WERI-Rb-1 (cell line): ENCODE measurements around the gene VSIG1.

ENCODE experiments used
- DNase-seq: peaks from one replicate; pipeline ENCODE4 v3.0.0-alpha.2; 2020
- H3K27ac ChIP-seq: fragments of 250-450 bp; sonication (Bioruptor Pico); 2 replicates; pipeline ENCODE4 v1.5.1; 2020; ENCODE audit warnings: mild to moderate bottlenecking, moderate library complexity
- H3K27me3 ChIP-seq: fragments of 250-450 bp; sonication (Bioruptor Pico); 2 replicates; pipeline ENCODE4 v1.5.1; 2021; ENCODE audit warnings: mild to moderate bottlenecking, low read depth, moderate library complexity; ENCODE audit not compliant: insufficient read depth, severe bottlenecking
- H3K36me3 ChIP-seq: fragments of 250-450 bp; sonication (Bioruptor Pico); 2 replicates; pipeline ENCODE4 v1.5.1; 2020; ENCODE audit warnings: mild to moderate bottlenecking, moderate library complexity
- H3K4me3 ChIP-seq: 2 replicates; pipeline ENCODE4 v1.5.1; 2011; ENCODE audit warnings: low read depth, mild to moderate bottlenecking, control low read depth, low read length
- H3K9me3 ChIP-seq: fragments of 250-450 bp; sonication (Bioruptor Pico); 2 replicates; pipeline ENCODE4 v1.5.1; 2021; ENCODE audit warnings: mild to moderate bottlenecking, moderate library complexity; ENCODE audit not compliant: severe bottlenecking
- CTCF ChIP-seq: IDR thresholded peaks from 2 replicates; pipeline ENCODE4 v1.5.1; 2011; ENCODE audit warnings: low read depth, mild to moderate bottlenecking, control low read depth, inconsistent platforms, low read length

The VSIG1 gene

GRCh38 chrX:108019382-108019875, 25.4 kb upstream of the VSIG1 start:
- no peaks in the 10 kb centered on the region for H3K9me3 ChIP-seq
- no peaks in the 10 kb centered on the region for H3K36me3 ChIP-seq
- H3K27ac ChIP-seq = no peak overlapping the region
- no peak for TF ChIP-seq CTCF
- peaks cover 46% of the 10 kb centered on the region for H3K27me3 ChIP-seq
- DNase-seq = no peak
- H3K4me3 ChIP-seq = no peak overlapping the region

GRCh38 chrX:108020631-108021030, 24.2 kb upstream of the VSIG1 start:
- no peak for DNase-seq
- Histone ChIP-seq H3K9me3 (no peaks in the 10 kb centered on the region), H3K36me3 (no peaks in the 10 kb centered on the region), H3K4me3 (no peak overlapping the region), H3K27ac (no peak overlapping the region), H3K27me3 (peaks cover 47% of the 10 kb centered on the region)
- TF ChIP-seq CTCF = peak; percentile 27; the same call in 1 of the 2 replicates

- H3K27me3 ChIP-seq = peaks cover 56% of the 10 kb centered on the region
- no peaks in the 10 kb centered on the region for H3K9me3 ChIP-seq
- DNase-seq = no peak
- no peak for TF ChIP-seq CTCF
- H3K4me3 ChIP-seq = no peak overlapping the region
- H3K27ac ChIP-seq = no peak overlapping the region
- no peaks in the 10 kb centered on the region for H3K36me3 ChIP-seq
These were observed 22.3 kb upstream of the VSIG1 start for GRCh38 chrX:108022491-108023089.

GRCh38 chrX:108025376-108025775, 19.5 kb upstream of the VSIG1 start:
- no peaks in the 10 kb centered on the region for H3K36me3 ChIP-seq
- peaks cover 69% of the 10 kb centered on the region for H3K27me3 ChIP-seq
- no peak for DNase-seq
- H3K9me3 ChIP-seq = no peaks in the 10 kb centered on the region
- no peak overlapping the region for H3K27ac ChIP-seq
- no peak overlapping the region for H3K4me3 ChIP-seq
- TF ChIP-seq CTCF = no peak

- Histone ChIP-seq H3K27me3 (peaks cover 69% of the 10 kb centered on the region), H3K36me3 (no peaks in the 10 kb centered on the region), H3K4me3 (no peak overlapping the region)
These were observed 18.8 kb upstream of the VSIG1 start for GRCh38 chrX:108025954-108026600.

More at GRCh38 chrX:108025954-108026600, 18.8 kb upstream of the VSIG1 start:
- TF ChIP-seq CTCF = no peak
- DNase-seq = no peak
- no peak overlapping the region for H3K27ac ChIP-seq
- H3K9me3 ChIP-seq = no peaks in the 10 kb centered on the region
